Epithelial cell of proximal tubule (primary cell): ENCODE data around the gene SCUBE2. TPM values are rescaled to one million over a fixed set of nuclear protein-coding genes. Genes with fewer than 3 reads are reported as not detected.

ENCODE experiments used
- DNase-seq: peaks from one replicate; pipeline ENCODE4 v3.0.0-alpha.2; 2011; ENCODE audit warnings: low read depth
- H3K4me3 ChIP-seq: 2 replicates; pipeline ENCODE4 v1.5.1; 2011; ENCODE audit warnings: low read depth, mild to moderate bottlenecking, low read length
- CTCF ChIP-seq: conservative IDR thresholded peaks from 2 replicates; pipeline ENCODE4 v1.5.1; 2012; ENCODE audit warnings: low read depth, mild to moderate bottlenecking, low read length
- total RNA-seq: library from RNA; depleted of rRNA; stranded (reverse); fragments of >200 nt; gene quantifications from 2 replicates; pipeline ENCODE4 v1.2.3, GENCODE V29; 2015

SCUBE2 gene
- total RNA-seq, 1 donor from 2014 or later, result 0.17 TPM

GRCh38 chr11:9069256-9069655 lies 22.1 kb downstream of the SCUBE2 start:
- no peak for DNase-seq
- H3K4me3 ChIP-seq, result no peak overlapping the region
- no peak for TF ChIP-seq CTCF

DNA sequence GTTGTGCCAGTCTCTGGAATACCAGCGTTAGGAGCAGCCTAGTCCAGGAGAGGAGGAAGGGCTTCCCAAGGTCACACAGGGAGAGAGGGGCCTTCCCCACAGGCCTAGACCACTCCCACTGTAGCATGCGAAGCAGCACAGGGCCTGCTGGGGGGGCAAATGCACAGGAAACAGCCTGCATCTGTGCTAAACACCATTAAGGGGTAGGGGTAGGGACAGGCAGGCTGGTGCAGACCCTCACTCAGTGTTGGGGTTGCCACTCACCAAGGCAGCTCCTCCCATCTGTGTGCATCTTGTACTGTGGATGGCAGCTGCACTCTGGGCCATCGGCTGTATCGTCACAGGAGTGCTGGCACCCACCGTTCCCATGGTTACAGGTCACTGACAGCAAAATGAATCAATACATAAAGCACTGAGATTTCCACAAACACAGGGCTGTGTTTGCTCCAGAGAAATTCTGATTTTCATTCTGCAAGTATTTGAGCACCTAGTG lies 24.9 kb downstream of the SCUBE2 start:
- no peak for TF ChIP-seq CTCF
- no peak overlapping the region for H3K4me3 ChIP-seq
- no peak for DNase-seq

- TF ChIP-seq CTCF, result no peak
- peak; percentile 6 for DNase-seq
- no peak overlapping the region for H3K4me3 ChIP-seq
Measured at GRCh38 chr11:9065607-9066432, 25.6 kb downstream of the SCUBE2 start.

DNA sequence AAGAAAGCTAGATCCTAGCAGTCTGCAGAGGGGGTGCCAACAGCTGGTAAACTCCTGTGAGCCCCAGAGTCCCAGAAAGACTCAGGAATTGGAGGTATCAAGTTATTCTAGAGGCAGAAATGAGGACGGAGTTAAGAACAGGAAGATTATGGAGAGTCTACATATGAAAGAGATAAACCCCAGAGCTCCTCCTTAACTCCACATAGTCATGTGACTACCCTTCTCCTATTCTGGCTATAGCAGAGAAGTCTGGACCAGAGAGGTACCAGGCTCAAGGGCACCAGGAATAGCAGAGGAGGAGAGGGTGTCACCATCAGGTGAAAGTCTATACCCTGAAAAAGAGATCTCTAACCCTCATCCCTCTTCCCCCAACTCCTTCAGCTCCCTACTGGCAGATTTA lies 29.6 kb downstream of the SCUBE2 start:
- TF ChIP-seq CTCF, result no peak
- H3K4me3 ChIP-seq, result no peak overlapping the region
- no peak for DNase-seq

DNA sequence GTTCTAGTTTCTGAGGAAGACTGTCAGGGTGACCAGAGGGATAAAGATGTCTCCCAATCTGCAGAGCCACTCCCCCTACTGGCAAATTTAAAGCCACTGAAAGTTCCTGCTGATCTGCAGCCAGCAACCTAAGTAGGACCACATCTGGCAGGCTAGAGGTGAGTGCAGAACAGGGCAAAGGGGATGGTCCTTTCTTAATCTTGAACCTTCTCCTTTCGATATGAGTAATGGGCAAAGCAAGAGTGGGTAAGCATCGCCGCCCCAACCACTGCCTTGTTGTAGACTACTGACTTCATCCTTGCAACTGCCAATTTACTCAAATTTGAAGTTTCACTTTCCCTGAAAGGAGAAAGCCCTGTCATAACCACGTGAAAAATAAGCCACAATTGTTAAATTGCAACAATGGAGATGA lies 30.7 kb downstream of the SCUBE2 start:
- peak; percentile 51 for TF ChIP-seq CTCF
- no peak for DNase-seq
- no peak overlapping the region for H3K4me3 ChIP-seq

- TF ChIP-seq CTCF, result no peak
- H3K4me3 ChIP-seq, result no peak overlapping the region
- no peak for DNase-seq
Measured at GRCh38 chr11:9059406-9059805, 32.0 kb downstream of the SCUBE2 start.

- H3K4me3 ChIP-seq, result no peak overlapping the region
- no peak for DNase-seq
Measured at GRCh38 chr11:9057888-9058287, 33.5 kb downstream of the SCUBE2 start.

More at GRCh38 chr11:9057888-9058287, 33.5 kb downstream of the SCUBE2 start:
- no peak for TF ChIP-seq CTCF
